MM.1S (cell line): Measurements from ENCODE around the gene FOXO3.

Experiments
- DNase-seq: peaks from one replicate; pipeline ENCODE4 v3.0.0-alpha.2; 2015
- H2AFZ ChIP-seq: fragments of 300-600 bp; sonication (generic); 2 replicates; pipeline ENCODE4 v1.6.0; 2016; ENCODE audit warnings: antibody characterized with exemption, low read length
- H3F3A ChIP-seq: fragments of 300-600 bp; sonication (generic); 2 replicates; pipeline ENCODE4 v1.6.1; 2016; ENCODE audit warnings: mild to moderate bottlenecking, antibody characterized with exemption, low read length, moderate library complexity, mixed read lengths; ENCODE audit not compliant: insufficient read depth
- H3K27ac ChIP-seq: fragments of 300-600 bp; sonication (generic); 2 replicates; pipeline ENCODE4 v1.5.1; 2016; ENCODE audit warnings: mild to moderate bottlenecking, low read length
- H3K27me3 ChIP-seq: fragments of 300-600 bp; sonication (generic); replicated peaks from 2 replicates; pipeline ENCODE4 v1.6.0; 2016; ENCODE audit warnings: low read length; ENCODE audit not compliant: insufficient read depth
- H3K36me3 ChIP-seq: fragments of 300-600 bp; sonication (generic); replicated peaks from 2 replicates; pipeline ENCODE4 v1.6.1; 2016; ENCODE audit warnings: mild to moderate bottlenecking, low read length, mixed read lengths; ENCODE audit not compliant: insufficient read depth
- H3K4me1 ChIP-seq: fragments of 300-600 bp; sonication (generic); 2 replicates; pipeline ENCODE4 v1.6.1; 2016; ENCODE audit warnings: low read length, mixed read lengths
- H3K4me2 ChIP-seq: fragments of 300-600 bp; sonication (generic); 2 replicates; pipeline ENCODE4 v1.6.0; 2016; ENCODE audit warnings: low read depth, low read length
- H3K4me3 ChIP-seq: fragments of 300-600 bp; sonication (generic); 2 replicates; pipeline ENCODE4 v1.5.1; 2016; ENCODE audit warnings: low read length, mixed read lengths
- H3K79me2 ChIP-seq: fragments of 300-600 bp; sonication (generic); 2 replicates; pipeline ENCODE4 v1.6.1; 2016; ENCODE audit warnings: mixed run types, low read length, mixed read lengths
- H3K9ac ChIP-seq: fragments of 300-600 bp; sonication (generic); 2 replicates; pipeline ENCODE4 v1.6.1; 2016; ENCODE audit warnings: low read length, mixed read lengths
- H3K9me2 ChIP-seq: fragments of 300-600 bp; sonication (generic); replicated peaks from 2 replicates; pipeline ENCODE4 v1.6.1; 2016; ENCODE audit warnings: mild to moderate bottlenecking, low read length, mixed read lengths; ENCODE audit not compliant: insufficient read depth
- H3K9me3 ChIP-seq: fragments of 300-600 bp; sonication (generic); replicated peaks from 2 replicates; pipeline ENCODE4 v1.6.1; 2016; ENCODE audit warnings: mild to moderate bottlenecking, low read length, mixed read lengths; ENCODE audit not compliant: insufficient read depth
- H4K20me1 ChIP-seq: fragments of 300-600 bp; sonication (generic); 2 replicates; pipeline ENCODE4 v1.6.1; 2016; ENCODE audit warnings: mild to moderate bottlenecking, low read length, moderate library complexity, mixed read lengths; ENCODE audit not compliant: insufficient read depth
- CTCF ChIP-seq: fragments of 300-600 bp; sonication (generic); IDR thresholded peaks from 2 replicates; pipeline ENCODE4 v1.5.1; 2016; ENCODE audit warnings: antibody characterized with exemption, low read length, mixed read lengths
- EZH2 ChIP-seq: fragments of 300-600 bp; sonication (generic); optimal IDR thresholded peaks from 2 replicates; pipeline ENCODE3; 2017; ENCODE audit warnings: low read depth, mild to moderate bottlenecking, antibody characterized with exemption, low read length, mixed read lengths
- EZH2phosphoT487 ChIP-seq: fragments of 300-600 bp; sonication (generic); IDR thresholded peaks from 2 replicates; pipeline ENCODE4 v1.6.1; 2018; ENCODE audit warnings: antibody characterized with exemption, low read length

Gene FOXO3

GRCh38 chr6:108673153-108673552 is 112.4 kb downstream of the FOXO3 start:
- Histone ChIP-seq H3K36me3 (peaks cover 7% of the 10 kb centered on the region; the same call in 1 of the 2 replicates), H4K20me1 (no peaks in the 10 kb centered on the region), H3K9me3 (no peaks in the 10 kb centered on the region), H3K27ac (peak overlapping the region; percentile 99), H3K79me2 (peaks cover 97% of the 10 kb centered on the region), H3K4me2 (peak overlapping the region; percentile 68), H3K9me2 (no peaks in the 10 kb centered on the region), H3K9ac (peak overlapping the region; percentile 87), H3K27me3 (no peaks in the 10 kb centered on the region), H2AFZ (no peak overlapping the region), H3K4me1 (peaks cover 93% of the 10 kb centered on the region), H3K4me3 (no peak overlapping the region), H3F3A (peaks cover 83% of the 10 kb centered on the region)
- TF ChIP-seq EZH2 = no peak
- TF ChIP-seq CTCF = no peak
- TF ChIP-seq EZH2phosphoT487 = no peak
- DNase-seq = peak; percentile 98

GRCh38 chr6:108673602-108674001 is 112.9 kb downstream of the FOXO3 start:
- H4K20me1 ChIP-seq = no peaks in the 10 kb centered on the region

GRCh38 chr6:108675226-108676200 is 114.8 kb downstream of the FOXO3 start:
- no peaks in the 10 kb centered on the region for H4K20me1 ChIP-seq
- no peaks in the 10 kb centered on the region for H3K9me2 ChIP-seq
- H3K27me3 ChIP-seq = no peaks in the 10 kb centered on the region
- H3K9ac ChIP-seq = peak overlapping the region; percentile 68; the same call in 1 of the 2 replicates
- peaks cover 8% of the 10 kb centered on the region; the same call in 1 of the 2 replicates for H3K36me3 ChIP-seq
- H3K4me3 ChIP-seq = no peak overlapping the region
- no peak for DNase-seq
- H3K4me1 ChIP-seq = peaks cover 79% of the 10 kb centered on the region
- H3F3A ChIP-seq = peaks cover 60% of the 10 kb centered on the region
- H3K9me3 ChIP-seq = no peaks in the 10 kb centered on the region
- H3K79me2 ChIP-seq = peaks cover 97% of the 10 kb centered on the region
- H2AFZ ChIP-seq = no peak overlapping the region
- TF ChIP-seq EZH2 (no peak), CTCF (no peak), EZH2phosphoT487 (no peak)
- H3K4me2 ChIP-seq = peak overlapping the region; percentile 55; the same call in 1 of the 2 replicates
- H3K27ac ChIP-seq = peak overlapping the region; percentile 99

More at GRCh38 chr6:108673602-108674001, 112.9 kb downstream of the FOXO3 start:
- Histone ChIP-seq H3F3A (peaks cover 78% of the 10 kb centered on the region), H3K4me1 (peaks cover 90% of the 10 kb centered on the region), H3K27me3 (no peaks in the 10 kb centered on the region), H3K36me3 (peaks cover 8% of the 10 kb centered on the region; the same call in 1 of the 2 replicates), H3K4me2 (peak overlapping the region; percentile 55), H3K9me3 (no peaks in the 10 kb centered on the region), H3K79me2 (peaks cover 97% of the 10 kb centered on the region), H2AFZ (no peak overlapping the region), H3K9me2 (no peaks in the 10 kb centered on the region), H3K4me3 (no peak overlapping the region), H3K9ac (peak overlapping the region; percentile 68), H3K27ac (peak overlapping the region; percentile 99)
- TF ChIP-seq EZH2phosphoT487 (no peak), CTCF (no peak)
- DNase-seq = no peak
